ENCODE results near the gene PARD6A.

The PARD6A gene

GRCh38 chr16:67660564-67661028, at the start of gene PARD6A:
Gene PARD6A (plus strand): TSS chr16:67660960. CDS start chr16:67661039, 79 bp downstream.
- in situ Hi-C loops (cut with MboI; ENCODE audit: low pct_unique_long_range_greater_than_20kb, low sequenced_read_pairs): no loop called here
- peak; percentile 95 for DNase-seq

GRCh38 chr16:67613808-67614207, 47.0 kb upstream of the PARD6A start:
- in situ Hi-C loops (cut with MboI; ENCODE audit: low pct_unique_long_range_greater_than_20kb, low sequenced_read_pairs): no loop called here
- DNase-seq: no peak

- in situ Hi-C loops (cut with MboI; ENCODE audit: low pct_unique_long_range_greater_than_20kb, low sequenced_read_pairs): no loop called here
- no peak for DNase-seq
Measured at GRCh38 chr16:67628216-67628615, 32.5 kb upstream of the PARD6A start.

- in situ Hi-C loops (cut with MboI; ENCODE audit: low pct_unique_long_range_greater_than_20kb, low sequenced_read_pairs): no loop called here
Measured at GRCh38 chr16:67632415-67633172, 28.2 kb upstream of the PARD6A start.

GRCh38 chr16:67636713-67637112, 24.0 kb upstream of the PARD6A start:
- in situ Hi-C loops (cut with MboI; ENCODE audit: low pct_unique_long_range_greater_than_20kb, low sequenced_read_pairs): no loop called here
- DNase-seq: no peak

More at GRCh38 chr16:67632415-67633172, 28.2 kb upstream of the PARD6A start:
- DNase-seq: no peak

- in situ Hi-C loops (cut with MboI; ENCODE audit: low pct_unique_long_range_greater_than_20kb, low sequenced_read_pairs): no loop called here
- no peak for DNase-seq
Measured at GRCh38 chr16:67637625-67638024, 23.1 kb upstream of the PARD6A start.

- in situ Hi-C loops (cut with MboI; ENCODE audit: low pct_unique_long_range_greater_than_20kb, low sequenced_read_pairs): no loop called here
- DNase-seq: no peak
Measured at GRCh38 chr16:67641779-67642708, 18.7 kb upstream of the PARD6A start.

GRCh38 chr16:67644038-67644437, 16.7 kb upstream of the PARD6A start:
- no peak for DNase-seq
- in situ Hi-C loops (cut with MboI; ENCODE audit: low pct_unique_long_range_greater_than_20kb, low sequenced_read_pairs): no loop called here

- in situ Hi-C loops (cut with MboI; ENCODE audit: low pct_unique_long_range_greater_than_20kb, low sequenced_read_pairs): no loop called here
- no peak for DNase-seq
Measured at GRCh38 chr16:67645397-67646121, 15.2 kb upstream of the PARD6A start.

- in situ Hi-C loops (cut with MboI; ENCODE audit: low pct_unique_long_range_greater_than_20kb, low sequenced_read_pairs): no loop called here
- no peak for DNase-seq
Measured at GRCh38 chr16:67647111-67647651, 13.6 kb upstream of the PARD6A start.

- in situ Hi-C loops (cut with MboI; ENCODE audit: low pct_unique_long_range_greater_than_20kb, low sequenced_read_pairs): no loop called here
- no peak for DNase-seq
Measured at GRCh38 chr16:67647681-67648080, 13.1 kb upstream of the PARD6A start.

GRCh38 chr16:67648088-67648763, 12.5 kb upstream of the PARD6A start:
- no peak for DNase-seq

GRCh38 chr16:67648764-67649407, 11.9 kb upstream of the PARD6A start:
- DNase-seq: no peak
- in situ Hi-C loops (cut with MboI; ENCODE audit: low pct_unique_long_range_greater_than_20kb, low sequenced_read_pairs): no loop called here

More at GRCh38 chr16:67648088-67648763, 12.5 kb upstream of the PARD6A start:
- in situ Hi-C loops (cut with MboI; ENCODE audit: low pct_unique_long_range_greater_than_20kb, low sequenced_read_pairs): no loop called here

- in situ Hi-C loops (cut with MboI; ENCODE audit: low pct_unique_long_range_greater_than_20kb, low sequenced_read_pairs): no loop called here
- DNase-seq: no peak
Measured at GRCh38 chr16:67649494-67649931, 11.2 kb upstream of the PARD6A start.

GRCh38 chr16:67650023-67650422, 10.7 kb upstream of the PARD6A start:
- in situ Hi-C loops (cut with MboI; ENCODE audit: low pct_unique_long_range_greater_than_20kb, low sequenced_read_pairs): loop anchor here (10.0 kb wide), 1 partner anchor 105 kb away; no protein-coding TSS in a partner anchor
- DNase-seq: no peak

- in situ Hi-C loops (cut with MboI; ENCODE audit: low pct_unique_long_range_greater_than_20kb, low sequenced_read_pairs): loop anchor here (10.0 kb wide), 1 partner anchor 106 kb away; no protein-coding TSS in a partner anchor
- DNase-seq: no peak
Measured at GRCh38 chr16:67651039-67651438, 9.7 kb upstream of the PARD6A start.

GRCh38 chr16:67651847-67652246, 8.9 kb upstream of the PARD6A start:
- no peak for DNase-seq
- in situ Hi-C loops (cut with MboI; ENCODE audit: low pct_unique_long_range_greater_than_20kb, low sequenced_read_pairs): loop anchor here (10.0 kb wide), 1 partner anchor 107 kb away; no protein-coding TSS in a partner anchor
